Endothelial cell (in vitro differentiated cells): ENCODE results near the gene CCDC141. TPM values are rescaled to one million over a fixed set of nuclear protein-coding genes. Genes with fewer than 3 reads are reported as not detected.

Source experiments
- DNase-seq: peaks from one replicate; pipeline ENCODE4 v3.0.0; 2021; ENCODE audit warnings: low spot score
- H3K27ac Mint-ChIP-seq: one replicate; pipeline ENCODE4 v1.8.0; 2021; ENCODE audit warnings: mixed read lengths, inconsistent platforms; ENCODE audit not compliant: unreplicated experiment
- H3K27me3 Mint-ChIP-seq: one replicate; pipeline ENCODE4 v1.8.0; 2021; ENCODE audit warnings: mild to moderate bottlenecking, moderate library complexity, mixed read lengths, inconsistent platforms; ENCODE audit not compliant: unreplicated experiment
- H3K36me3 Mint-ChIP-seq: one replicate; pipeline ENCODE4 v1.8.0; 2021; ENCODE audit warnings: mild to moderate bottlenecking, low read depth, mixed read lengths, inconsistent platforms; ENCODE audit not compliant: unreplicated experiment
- H3K4me1 Mint-ChIP-seq: one replicate; pipeline ENCODE4 v1.8.0; 2021; ENCODE audit warnings: mild to moderate bottlenecking, mixed read lengths, inconsistent platforms; ENCODE audit not compliant: unreplicated experiment
- H3K4me3 Mint-ChIP-seq: one replicate; pipeline ENCODE4 v1.8.0; 2021; ENCODE audit warnings: mild to moderate bottlenecking, mixed read lengths, inconsistent platforms; ENCODE audit not compliant: unreplicated experiment
- H3K9me3 Mint-ChIP-seq: one replicate; pipeline ENCODE4 v1.8.0; 2021; ENCODE audit warnings: mixed read lengths, inconsistent platforms; ENCODE audit not compliant: unreplicated experiment
- CTCF ChIP-seq: fragments of 200-600 bp; sonication (generic); IDR thresholded peaks from one replicate; pipeline ENCODE4 v1.5.0; 2021; ENCODE audit warnings: antibody characterized with exemption; ENCODE audit not compliant: unreplicated experiment
- total RNA-seq: library from RNA; stranded (reverse); fragmentation: NEBNext Ultra II Directional; extraction: Animal tissue kit (Norgen Biotek cat#: 25700); gene quantifications from one replicate; pipeline ENCODE4 v1.2.1, GENCODE V29; 2021; ENCODE audit not compliant: unreplicated experiment

Gene CCDC141
- total RNA-seq, 1 donor from 2014 or later = 0.67 TPM

- Mint-ChIP-seq H3K4me3 (no peak overlapping the region), H3K36me3 (no peaks in the 10 kb centered on the region), H3K9me3 (no peaks in the 10 kb centered on the region), H3K27ac (no peak overlapping the region), H3K4me1 (no peaks in the 10 kb centered on the region), H3K27me3 (no peaks in the 10 kb centered on the region)
- TF ChIP-seq CTCF = no peak
- no peak for DNase-seq
Measured at GRCh38 chr2:178910005-178910404, 139.9 kb downstream of the CCDC141 start.

GRCh38 chr2:178909507-178909906 is 140.4 kb downstream of the CCDC141 start:
- H3K4me1 Mint-ChIP-seq = no peaks in the 10 kb centered on the region
- DNase-seq = no peak
- no peaks in the 10 kb centered on the region for H3K9me3 Mint-ChIP-seq
- H3K27ac Mint-ChIP-seq = no peak overlapping the region
- no peaks in the 10 kb centered on the region for H3K36me3 Mint-ChIP-seq
- no peak for TF ChIP-seq CTCF
- H3K4me3 Mint-ChIP-seq = no peak overlapping the region
- no peaks in the 10 kb centered on the region for H3K27me3 Mint-ChIP-seq

DNA sequence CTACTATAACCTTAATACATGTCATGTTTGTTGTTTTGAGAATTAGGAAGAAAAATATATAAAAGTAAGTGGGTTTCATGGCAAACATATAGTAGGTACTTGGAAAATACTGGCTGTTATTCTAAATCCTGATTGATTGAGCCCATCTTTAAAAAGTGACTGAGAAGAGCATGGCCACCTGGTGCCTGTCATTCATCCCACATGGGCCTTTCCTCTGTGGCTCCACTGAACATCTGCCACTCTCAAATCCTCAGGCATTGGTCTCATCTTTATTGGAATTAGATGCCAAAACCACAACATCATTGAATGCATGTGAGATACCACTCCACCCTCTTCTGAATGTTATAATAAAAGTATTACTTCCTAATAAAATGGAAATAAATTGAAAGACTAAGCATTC is 141.1 kb downstream of the CCDC141 start:
- H3K36me3 Mint-ChIP-seq = no peaks in the 10 kb centered on the region
- no peaks in the 10 kb centered on the region for H3K27me3 Mint-ChIP-seq
- DNase-seq = no peak
- H3K27ac Mint-ChIP-seq = no peak overlapping the region
- H3K9me3 Mint-ChIP-seq = no peaks in the 10 kb centered on the region
- H3K4me3 Mint-ChIP-seq = no peak overlapping the region
- H3K4me1 Mint-ChIP-seq = no peaks in the 10 kb centered on the region
- TF ChIP-seq CTCF = no peak

DNA sequence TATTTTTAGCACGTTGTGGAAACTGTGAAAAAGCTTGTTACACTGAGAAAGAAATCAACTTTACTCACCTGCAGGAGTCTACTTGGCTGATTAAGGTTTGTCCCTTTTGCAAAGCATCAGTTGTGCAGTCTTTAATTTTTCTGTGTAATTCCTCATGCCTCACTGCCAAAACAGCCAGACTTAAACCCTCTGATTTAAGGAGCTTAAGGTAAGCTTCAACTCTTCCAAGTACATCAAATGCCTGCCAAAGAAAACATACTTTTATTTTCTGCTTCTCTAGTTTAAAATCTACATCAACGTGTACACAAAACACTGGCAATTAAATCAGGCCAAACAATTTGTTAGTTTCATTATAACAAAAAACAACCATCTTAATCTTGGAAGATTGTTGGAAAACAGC is 144.7 kb downstream of the CCDC141 start:
- no peaks in the 10 kb centered on the region for H3K36me3 Mint-ChIP-seq
- no peak overlapping the region for H3K4me3 Mint-ChIP-seq
- H3K27me3 Mint-ChIP-seq = no peaks in the 10 kb centered on the region
- DNase-seq = no peak
- no peaks in the 10 kb centered on the region for H3K4me1 Mint-ChIP-seq
- H3K9me3 Mint-ChIP-seq = no peaks in the 10 kb centered on the region
- no peak for TF ChIP-seq CTCF
- H3K27ac Mint-ChIP-seq = no peak overlapping the region

- Mint-ChIP-seq H3K4me3 (no peak overlapping the region), H3K4me1 (no peaks in the 10 kb centered on the region), H3K27me3 (no peaks in the 10 kb centered on the region), H3K9me3 (no peaks in the 10 kb centered on the region), H3K36me3 (no peaks in the 10 kb centered on the region), H3K27ac (no peak overlapping the region)
- no peak for DNase-seq
- no peak for TF ChIP-seq CTCF
Measured at GRCh38 chr2:178899656-178900055, 150.3 kb downstream of the CCDC141 start.
